Liver (tissue), 9 donors: ENCODE data around the gene PABPC4L. TPM values are rescaled to one million over a fixed set of nuclear protein-coding genes. Genes with fewer than 3 reads are reported as not detected.

ENCODE experiments used
- DNase-seq: peaks from one replicate; pipeline ENCODE4 v3.0.0-alpha.2; 2017; ENCODE audit warnings: low spot score
- H3K27ac ChIP-seq, 2 donors: one replicate each; pipeline ENCODE4 v1.7.0; 2013; ENCODE audit warnings: inconsistent platforms in 2 of 2, low read length in 2 of 2, control low read depth in 1 of 2, low read depth in 1 of 2, mild to moderate bottlenecking in 1 of 2
- H3K27me3 ChIP-seq, 4 donors: one replicate each; pipeline versions ENCODE4 v1.6.1 to v1.7.0; 2013; ENCODE audit warnings: low read length in 3 of 4, inconsistent platforms in 1 of 4, mild to moderate bottlenecking in 1 of 4, moderate library complexity in 1 of 4; ENCODE audit not compliant: control insufficient read depth in 4 of 4, insufficient read depth in 4 of 4
- H3K36me3 ChIP-seq, 4 donors: one replicate each; pipeline versions ENCODE4 v1.6.1 to v1.7.0; 2013; ENCODE audit warnings: low read length in 3 of 4, mild to moderate bottlenecking in 3 of 4, low read depth in 1 of 4, moderate library complexity in 1 of 4; ENCODE audit not compliant: control insufficient read depth in 4 of 4, insufficient read depth in 3 of 4
- H3K4me1 ChIP-seq, 4 donors: one replicate each; pipeline versions ENCODE4 v1.6.1 to v1.7.0; 2013; ENCODE audit warnings: low read length in 3 of 4, mild to moderate bottlenecking in 3 of 4, moderate library complexity in 1 of 4; ENCODE audit not compliant: control insufficient read depth in 4 of 4, insufficient read depth in 4 of 4
- H3K4me3 ChIP-seq, 3 donors: one replicate each; pipeline versions ENCODE4 v1.6.1 to v1.7.0; 2013; ENCODE audit warnings: low read length in 3 of 3, control low read depth in 1 of 3, low read depth in 1 of 3, mild to moderate bottlenecking in 1 of 3
- H3K9ac ChIP-seq, 2 donors: one replicate each; pipeline ENCODE4 v1.7.0; 2013; ENCODE audit warnings: low read length in 2 of 2, mild to moderate bottlenecking in 2 of 2, moderate library complexity in 2 of 2, control low read depth in 1 of 2, low read depth in 1 of 2
- H3K9me3 ChIP-seq, 4 donors: one replicate each; pipeline versions ENCODE4 v1.6.1 to v1.7.0; 2013; ENCODE audit warnings: low read length in 3 of 4; ENCODE audit not compliant: control insufficient read depth in 4 of 4
- CTCF ChIP-seq: fragments of 150-350 bp; IDR thresholded peaks from 2 replicates; pipeline ENCODE4 v1.5.1; 2017; ENCODE audit warnings: improper control_type of control experiment, low read depth, low read length; ENCODE audit not compliant: missing input control
- FOXA1 ChIP-seq: IDR thresholded peaks from 2 replicates; pipeline ENCODE4 v1.6.1; 2016; ENCODE audit warnings: antibody characterized with exemption
- FOXA2 ChIP-seq: IDR thresholded peaks from 2 replicates; pipeline ENCODE4 v1.6.1; 2016; ENCODE audit warnings: antibody characterized with exemption
- GABPA ChIP-seq, 2 donors: IDR thresholded peaks in 1 of 2; conservative IDR thresholded peaks in 1 of 2; 2 replicates each; pipeline ENCODE4 v1.6.1; 2016; ENCODE audit warnings: antibody characterized with exemption in 2 of 2, mild to moderate bottlenecking in 1 of 2, moderate library complexity in 1 of 2
- HNF4A ChIP-seq, 2 donors: conservative IDR thresholded peaks; 2 replicates each; pipeline ENCODE4 v1.6.1; 2016; ENCODE audit warnings: antibody characterized with exemption in 2 of 2, mild to moderate bottlenecking in 2 of 2
- HNF4G ChIP-seq: IDR thresholded peaks from 2 replicates; pipeline ENCODE4 v1.6.1; 2016; ENCODE audit warnings: antibody characterized with exemption
- JUND ChIP-seq, 2 donors: IDR thresholded peaks; 2 replicates each; pipeline ENCODE4 v1.6.1; 2016; ENCODE audit warnings: antibody characterized with exemption in 2 of 2
- MAX ChIP-seq: IDR thresholded peaks from 2 replicates; pipeline ENCODE4 v1.6.1; 2016; ENCODE audit warnings: antibody characterized with exemption
- NR2F2 ChIP-seq: IDR thresholded peaks from 2 replicates; pipeline ENCODE4 v1.6.1; 2016; ENCODE audit warnings: antibody characterized with exemption
- RAD21 ChIP-seq, 2 donors: IDR thresholded peaks; 2 replicates each; pipeline ENCODE4 v1.6.1; 2016; ENCODE audit warnings: antibody characterized with exemption in 2 of 2, mild to moderate bottlenecking in 2 of 2
- REST ChIP-seq: IDR thresholded peaks from 2 replicates; pipeline ENCODE4 v1.6.1; 2016; ENCODE audit warnings: antibody characterized with exemption, mild to moderate bottlenecking
- SP1 ChIP-seq: IDR thresholded peaks from 2 replicates; pipeline ENCODE4 v1.6.1; 2018; ENCODE audit warnings: antibody characterized with exemption, mild to moderate bottlenecking
- YY1 ChIP-seq: IDR thresholded peaks from 2 replicates; pipeline ENCODE4 v1.6.1; 2016; ENCODE audit warnings: antibody characterized with exemption, mild to moderate bottlenecking
- ZBTB33 ChIP-seq: IDR thresholded peaks from 2 replicates; pipeline ENCODE4 v1.6.1; 2016; ENCODE audit warnings: antibody characterized with exemption
- WGBS: extraction: QIAGEN DNeasy Blood & Tissue Kit; methylation state at CpG from one replicate; pipeline ENCODE4 v1.1.7; 2013; 5-methylcytosine and 5-hydroxymethylcytosine counted together
- polyA plus RNA-seq, 2 donors: library from polyadenylated mRNA; stranded (reverse) in 1 of 2; unstranded in 1 of 2; fragments of 200-250 nt in 1 of 2; fragments of >200 nt in 1 of 2; fragmentation: Nextera tagmentation in 1 of 2; extraction: Ambion mirVana in 1 of 2; gene quantifications; one replicate each; pipeline versions ENCODE4 v1.2.1 to v1.2.3, GENCODE V29; 2013 to 2015
- total RNA-seq, 2 donors: library from RNA; depleted of rRNA; stranded (reverse); fragments of >200 nt; gene quantifications; one replicate each; pipeline ENCODE4 v1.2.3, GENCODE V29; 2014
- donor health status: healthy.
- donor health status: healthy.
- donor health status: healthy.
- donor health status: healthy.
- donor health status: healthy.

The PABPC4L gene
- total and polyA plus RNA-seq, 4 donors: 0.07 to 0.65 (median 0.17) TPM

- Histone ChIP-seq H3K27me3 (peaks cover 0 to 12% (median 0%) of the 10 kb centered on the region in 4 donors), H3K36me3 (no peaks in the 10 kb centered on the region), H3K9me3 (peaks cover 0 to 8% (median 2%) of the 10 kb centered on the region in 4 donors), H3K4me3 (no peak overlapping the region), H3K4me1 (peaks cover 0 to 4% (median 0%) of the 10 kb centered on the region in 4 donors), H3K27ac (no peak overlapping the region), H3K9ac (no peak overlapping the region)
- 60% methylated on average over 8 of the region's 8 CpGs for WGBS
- no peak for DNase-seq
- TF ChIP-seq RAD21 (IDR thresholded peaks at IDR 0.05): no peak
- TF ChIP-seq YY1: no peak
- TF ChIP-seq MAX: no peak
- no peak for TF ChIP-seq JUND (IDR thresholded peaks at IDR 0.05)
- no peak for TF ChIP-seq HNF4A (conservative IDR thresholded peaks at IDR 0.05)
- no peak for TF ChIP-seq FOXA2
- TF ChIP-seq CTCF: no peak
- no peak for TF ChIP-seq NR2F2
- no peak for TF ChIP-seq SP1
- no peak for TF ChIP-seq ZBTB33
Observed at GRCh38 chr4:134202166-134202956, 772 bp upstream of the PABPC4L start.

- Histone ChIP-seq H3K36me3 (no peaks in the 10 kb centered on the region), H3K27me3 (peaks cover 0 to 12% (median 0%) of the 10 kb centered on the region in 4 donors), H3K4me3 (no peak overlapping the region), H3K9ac (no peak overlapping the region), H3K27ac (no peak overlapping the region), H3K4me1 (peaks cover 0 to 4% (median 0%) of the 10 kb centered on the region in 4 donors), H3K9me3 (peaks cover 0 to 8% (median 2%) of the 10 kb centered on the region in 4 donors)
- WGBS: 83% methylated on average over 10 of the region's 10 CpGs
- DNase-seq: no peak
- TF ChIP-seq REST (no peak), RAD21 (IDR thresholded peaks at IDR 0.05) (no peak), HNF4A (conservative IDR thresholded peaks at IDR 0.05) (no peak), GABPA (IDR thresholded peaks at IDR 0.05 in 1 of 2, conservative IDR thresholded peaks at IDR 0.05 in 1 of 2) (no peak), HNF4G (no peak), FOXA1 (no peak)
Observed at GRCh38 chr4:134200811-134201215, 776 bp downstream of the PABPC4L start.
